Liver (tissue), 9 donors: ENCODE results near the gene C11orf98. TPM values are rescaled to one million over a fixed set of nuclear protein-coding genes. Genes with fewer than 3 reads are reported as not detected.

Experiments
- DNase-seq: peaks from one replicate; pipeline ENCODE4 v3.0.0-alpha.2; 2017; ENCODE audit warnings: low spot score
- H3K27ac ChIP-seq, 2 donors: one replicate each; pipeline ENCODE4 v1.7.0; 2013; ENCODE audit warnings: inconsistent platforms in 2 of 2, low read length in 2 of 2, control low read depth in 1 of 2, low read depth in 1 of 2, mild to moderate bottlenecking in 1 of 2
- H3K27me3 ChIP-seq, 4 donors: one replicate each; pipeline versions ENCODE4 v1.6.1 to v1.7.0; 2013; ENCODE audit warnings: low read length in 3 of 4, inconsistent platforms in 1 of 4, mild to moderate bottlenecking in 1 of 4, moderate library complexity in 1 of 4; ENCODE audit not compliant: control insufficient read depth in 4 of 4, insufficient read depth in 4 of 4
- H3K36me3 ChIP-seq, 4 donors: one replicate each; pipeline versions ENCODE4 v1.6.1 to v1.7.0; 2013; ENCODE audit warnings: low read length in 3 of 4, mild to moderate bottlenecking in 3 of 4, low read depth in 1 of 4, moderate library complexity in 1 of 4; ENCODE audit not compliant: control insufficient read depth in 4 of 4, insufficient read depth in 3 of 4
- H3K4me1 ChIP-seq, 4 donors: one replicate each; pipeline versions ENCODE4 v1.6.1 to v1.7.0; 2013; ENCODE audit warnings: low read length in 3 of 4, mild to moderate bottlenecking in 3 of 4, moderate library complexity in 1 of 4; ENCODE audit not compliant: control insufficient read depth in 4 of 4, insufficient read depth in 4 of 4
- H3K4me3 ChIP-seq, 3 donors: one replicate each; pipeline versions ENCODE4 v1.6.1 to v1.7.0; 2013; ENCODE audit warnings: low read length in 3 of 3, control low read depth in 1 of 3, low read depth in 1 of 3, mild to moderate bottlenecking in 1 of 3
- H3K9ac ChIP-seq, 2 donors: one replicate each; pipeline ENCODE4 v1.7.0; 2013; ENCODE audit warnings: low read length in 2 of 2, mild to moderate bottlenecking in 2 of 2, moderate library complexity in 2 of 2, control low read depth in 1 of 2, low read depth in 1 of 2
- H3K9me3 ChIP-seq, 4 donors: one replicate each; pipeline versions ENCODE4 v1.6.1 to v1.7.0; 2013; ENCODE audit warnings: low read length in 3 of 4; ENCODE audit not compliant: control insufficient read depth in 4 of 4
- ATF3 ChIP-seq: IDR thresholded peaks from 2 replicates; pipeline ENCODE4 v1.6.1; 2016; ENCODE audit warnings: antibody characterized with exemption
- CTCF ChIP-seq: fragments of 150-350 bp; IDR thresholded peaks from 2 replicates; pipeline ENCODE4 v1.5.1; 2017; ENCODE audit warnings: improper control_type of control experiment, low read depth, low read length; ENCODE audit not compliant: missing input control
- EGR1 ChIP-seq, 2 donors: IDR thresholded peaks; 2 replicates each; pipeline ENCODE4 v1.6.1; 2016 to 2018; ENCODE audit warnings: antibody characterized with exemption in 2 of 2, low read depth in 2 of 2
- FOXA1 ChIP-seq: IDR thresholded peaks from 2 replicates; pipeline ENCODE4 v1.6.1; 2016; ENCODE audit warnings: antibody characterized with exemption
- FOXA2 ChIP-seq: IDR thresholded peaks from 2 replicates; pipeline ENCODE4 v1.6.1; 2016; ENCODE audit warnings: antibody characterized with exemption
- GABPA ChIP-seq, 2 donors: IDR thresholded peaks in 1 of 2; conservative IDR thresholded peaks in 1 of 2; 2 replicates each; pipeline ENCODE4 v1.6.1; 2016; ENCODE audit warnings: antibody characterized with exemption in 2 of 2, mild to moderate bottlenecking in 1 of 2, moderate library complexity in 1 of 2
- HNF4A ChIP-seq, 2 donors: conservative IDR thresholded peaks; 2 replicates each; pipeline ENCODE4 v1.6.1; 2016; ENCODE audit warnings: antibody characterized with exemption in 2 of 2, mild to moderate bottlenecking in 2 of 2
- HNF4G ChIP-seq: IDR thresholded peaks from 2 replicates; pipeline ENCODE4 v1.6.1; 2016; ENCODE audit warnings: antibody characterized with exemption
- JUND ChIP-seq, 2 donors: IDR thresholded peaks; 2 replicates each; pipeline ENCODE4 v1.6.1; 2016; ENCODE audit warnings: antibody characterized with exemption in 2 of 2
- MAX ChIP-seq: IDR thresholded peaks from 2 replicates; pipeline ENCODE4 v1.6.1; 2016; ENCODE audit warnings: antibody characterized with exemption
- NR2F2 ChIP-seq: IDR thresholded peaks from 2 replicates; pipeline ENCODE4 v1.6.1; 2016; ENCODE audit warnings: antibody characterized with exemption
- RAD21 ChIP-seq, 2 donors: IDR thresholded peaks; 2 replicates each; pipeline ENCODE4 v1.6.1; 2016; ENCODE audit warnings: antibody characterized with exemption in 2 of 2, mild to moderate bottlenecking in 2 of 2
- RXRA ChIP-seq, 2 donors: IDR thresholded peaks; 2 replicates each; pipeline ENCODE4 v1.6.1; 2017 to 2018; ENCODE audit warnings: antibody characterized with exemption in 2 of 2, mild to moderate bottlenecking in 1 of 2
- SP1 ChIP-seq: IDR thresholded peaks from 2 replicates; pipeline ENCODE4 v1.6.1; 2018; ENCODE audit warnings: antibody characterized with exemption, mild to moderate bottlenecking
- TAF1 ChIP-seq: conservative IDR thresholded peaks from 2 replicates; pipeline ENCODE4 v1.6.1; 2016; ENCODE audit warnings: antibody characterized with exemption, mild to moderate bottlenecking
- YY1 ChIP-seq: IDR thresholded peaks from 2 replicates; pipeline ENCODE4 v1.6.1; 2016; ENCODE audit warnings: antibody characterized with exemption, mild to moderate bottlenecking
- ZBTB33 ChIP-seq: IDR thresholded peaks from 2 replicates; pipeline ENCODE4 v1.6.1; 2016; ENCODE audit warnings: antibody characterized with exemption
- WGBS: extraction: QIAGEN DNeasy Blood & Tissue Kit; methylation state at CpG from one replicate; pipeline ENCODE4 v1.1.7; 2013; 5-methylcytosine and 5-hydroxymethylcytosine counted together
- polyA plus RNA-seq, 2 donors: library from polyadenylated mRNA; stranded (reverse) in 1 of 2; unstranded in 1 of 2; fragments of 200-250 nt in 1 of 2; fragments of >200 nt in 1 of 2; fragmentation: Nextera tagmentation in 1 of 2; extraction: Ambion mirVana in 1 of 2; gene quantifications; one replicate each; pipeline versions ENCODE4 v1.2.1 to v1.2.3, GENCODE V29; 2013 to 2015
- total RNA-seq, 2 donors: library from RNA; depleted of rRNA; stranded (reverse); fragments of >200 nt; gene quantifications; one replicate each; pipeline ENCODE4 v1.2.3, GENCODE V29; 2014
- TF ChIP-seq, protein P1 (sequence below): IDR thresholded peaks from 2 replicates; pipeline ENCODE4 v1.6.1; 2016; ENCODE audit warnings: antibody characterized with exemption, mild to moderate bottlenecking
- donor health status: healthy.
- donor health status: healthy.
- donor health status: healthy.
- donor health status: healthy.
- donor health status: healthy.

The C11orf98 gene
- total and polyA plus RNA-seq, 4 donors, result 16.5 to 49.9 (median 30.7) TPM

GRCh38 chr11:62671608-62672389 lies 6.8 kb upstream of the C11orf98 start, which contains the start of the genes LBHD1 and UQCC3:
Gene LBHD1, minus strand, starts transcription at chr11:62672267. Its CDS starts 2,236 bp downstream, at chr11:62670031.
Gene UQCC3, plus strand, starts transcription at chr11:62671673. Its CDS starts 73 bp downstream, at chr11:62671746.
- under 1% methylated on average over 59 of the region's 59 CpGs for WGBS
- peak in 1 of 2 donors; percentile 77 for TF ChIP-seq GABPA (IDR thresholded peaks at IDR 0.05 in 1 of 2, conservative IDR thresholded peaks at IDR 0.05 in 1 of 2)
- no peak for TF ChIP-seq CTCF
- peak; percentile 52 for TF ChIP-seq TAF1
- TF ChIP-seq HNF4G, result no peak
- no peak for TF ChIP-seq ATF3
- no peak for TF ChIP-seq HNF4A (conservative IDR thresholded peaks at IDR 0.05)
- TF ChIP-seq EGR1 (IDR thresholded peaks at IDR 0.05; ENCODE audit: low read depth in 2 of 2), result peak in 1 of 2 donors; percentile 10
- TF ChIP-seq YY1, result peak; percentile 91
- TF ChIP-seq SP1, result no peak
- TF ChIP-seq JUND (IDR thresholded peaks at IDR 0.05), result no peak
- TF ChIP-seq ZBTB33, result no peak
- peak; percentile 23 for TF ChIP-seq NR2F2
- no peak for TF ChIP-seq FOXA2
- peak; percentile 38 for TF ChIP-seq FOXA1
- TF ChIP-seq RXRA (IDR thresholded peaks at IDR 0.05), result peak in 1 of 2 donors; percentile 28
- TF ChIP-seq RAD21 (IDR thresholded peaks at IDR 0.05), result peak in 1 of 2 donors; percentile 25
- no peak for TF ChIP-seq MAX
- TF ChIP-seq, protein P1, sequence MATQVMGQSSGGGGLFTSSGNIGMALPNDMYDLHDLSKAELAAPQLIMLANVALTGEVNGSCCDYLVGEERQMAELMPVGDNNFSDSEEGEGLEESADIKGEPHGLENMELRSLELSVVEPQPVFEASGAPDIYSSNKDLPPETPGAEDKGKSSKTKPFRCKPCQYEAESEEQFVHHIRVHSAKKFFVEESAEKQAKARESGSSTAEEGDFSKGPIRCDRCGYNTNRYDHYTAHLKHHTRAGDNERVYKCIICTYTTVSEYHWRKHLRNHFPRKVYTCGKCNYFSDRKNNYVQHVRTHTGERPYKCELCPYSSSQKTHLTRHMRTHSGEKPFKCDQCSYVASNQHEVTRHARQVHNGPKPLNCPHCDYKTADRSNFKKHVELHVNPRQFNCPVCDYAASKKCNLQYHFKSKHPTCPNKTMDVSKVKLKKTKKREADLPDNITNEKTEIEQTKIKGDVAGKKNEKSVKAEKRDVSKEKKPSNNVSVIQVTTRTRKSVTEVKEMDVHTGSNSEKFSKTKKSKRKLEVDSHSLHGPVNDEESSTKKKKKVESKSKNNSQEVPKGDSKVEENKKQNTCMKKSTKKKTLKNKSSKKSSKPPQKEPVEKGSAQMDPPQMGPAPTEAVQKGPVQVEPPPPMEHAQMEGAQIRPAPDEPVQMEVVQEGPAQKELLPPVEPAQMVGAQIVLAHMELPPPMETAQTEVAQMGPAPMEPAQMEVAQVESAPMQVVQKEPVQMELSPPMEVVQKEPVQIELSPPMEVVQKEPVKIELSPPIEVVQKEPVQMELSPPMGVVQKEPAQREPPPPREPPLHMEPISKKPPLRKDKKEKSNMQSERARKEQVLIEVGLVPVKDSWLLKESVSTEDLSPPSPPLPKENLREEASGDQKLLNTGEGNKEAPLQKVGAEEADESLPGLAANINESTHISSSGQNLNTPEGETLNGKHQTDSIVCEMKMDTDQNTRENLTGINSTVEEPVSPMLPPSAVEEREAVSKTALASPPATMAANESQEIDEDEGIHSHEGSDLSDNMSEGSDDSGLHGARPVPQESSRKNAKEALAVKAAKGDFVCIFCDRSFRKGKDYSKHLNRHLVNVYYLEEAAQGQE, result peak; percentile 48
- H3K4me3 ChIP-seq, result peak within 1 kb of the TSS; percentile 82 to 92 (median 86)

More at GRCh38 chr11:62671608-62672389, 6.8 kb upstream of the C11orf98 start, which contains the start of the genes LBHD1 and UQCC3:
- DNase-seq, result peak; percentile 82
- Histone ChIP-seq H3K36me3 (peaks cover 0 to 7% (median under 1%) of the 10 kb centered on the region in 4 donors), H3K9ac (peak within 1 kb of the TSS; percentile 80 to 84), H3K27me3 (no peaks in the 10 kb centered on the region), H3K4me1 (peaks cover 15 to 50% (median 38%) of the 10 kb centered on the region in 4 donors), H3K27ac (peak within 1 kb of the TSS; percentile 83 to 86), H3K9me3 (no peaks in the 10 kb centered on the region)
